Heart right ventricle (tissue), 16 donors: ENCODE results near the gene SLC8A1. TPM values are rescaled to one million over a fixed set of nuclear protein-coding genes. Genes with fewer than 3 reads are reported as not detected.

Experiments
- ATAC-seq, 8 donors: fragments of 200-7000 bp; cut with Tn5 transposase; one replicate each; pipeline ENCODE4 v1.9.1; 2020; ENCODE audit warnings: mild to moderate bottlenecking in 8 of 8, moderate library complexity in 8 of 8, moderate number of reproducible peaks in 1 of 8
- DNase-seq, 2 donors: peaks; one replicate each; pipeline ENCODE4 v3.0.0-alpha.2; 2020
- H3K27ac ChIP-seq, 10 donors: fragments of 200-600 bp; sonication (generic) in 2 of 10; one replicate each; pipeline versions ENCODE4 v1.5.0 to v1.8.0; 2020 to 2022; ENCODE audit warnings: mild to moderate bottlenecking in 3 of 10
- H3K27me3 ChIP-seq, 7 donors: fragments of 200-600 bp; one replicate each; pipeline ENCODE4 v1.8.0; 2021 to 2022; ENCODE audit warnings: mild to moderate bottlenecking in 2 of 7
- H3K36me3 ChIP-seq, 9 donors: fragments of 200-600 bp; sonication (generic) in 1 of 9; one replicate each; pipeline versions ENCODE4 v1.5.0 to v1.8.0; 2020 to 2022; ENCODE audit warnings: mild to moderate bottlenecking in 2 of 9
- H3K4me1 ChIP-seq, 9 donors: fragments of 200-600 bp; sonication (generic) in 1 of 9; one replicate each; pipeline versions ENCODE4 v1.5.0 to v1.8.0; 2020 to 2022; ENCODE audit warnings: mild to moderate bottlenecking in 4 of 9
- H3K4me3 ChIP-seq, 10 donors: fragments of 200-600 bp; sonication (generic) in 2 of 10; one replicate each; pipeline versions ENCODE4 v1.5.0 to v1.8.0; 2020 to 2022; ENCODE audit warnings: mild to moderate bottlenecking in 7 of 10, moderate library complexity in 2 of 10
- H3K9me3 ChIP-seq, 11 donors: fragments of 200-600 bp in 10 of 11; sonication (generic) in 2 of 11; one replicate each; pipeline versions ENCODE4 v1.5.0 to v1.8.0; 2013 to 2022; ENCODE audit warnings: mild to moderate bottlenecking in 2 of 11, control low read depth in 1 of 11, moderate library complexity in 1 of 11
- WGBS, 2 donors: extraction: QIAGEN DNeasy Blood & Tissue Kit; methylation state at CpG; one replicate each; pipeline ENCODE4 v1.1.7; 2013; ENCODE audit warnings: inconsistent platforms in 1 of 2; 5-methylcytosine and 5-hydroxymethylcytosine counted together
- intact Hi-C, 10 donors: fragments of 100-400 bp; cut with DNase I; formaldehyde crosslinking; loops; one replicate each; pipeline versions ENCODE4 v1.11.1 to v1.14.2; 2022
- long read RNA-seq, 3 donors: library from polyadenylated mRNA; unstranded; transcript quantifications; one replicate each; pipeline ENCODE4 v2.0.0, GENCODE V29; 2020 to 2021
- polyA plus RNA-seq, 2 donors: library from polyadenylated mRNA; stranded (reverse); fragments of 200-250 nt; gene quantifications; one replicate each; pipeline ENCODE4 v1.2.3, GENCODE V29; 2013
- total RNA-seq, 10 donors: library from RNA; stranded (reverse); fragmentation: NEBNext Ultra II Directional in 3 of 10; extraction: Animal tissue kit (Norgen Biotek cat#: 25700) in 3 of 10; gene quantifications; one replicate each; pipeline versions ENCODE4 v1.2.1 to v1.2.4, GENCODE V29; 2021 to 2023
- TF ChIP-seq, protein P1 (sequence below), 9 donors: fragments of 200-600 bp; sonication (generic) in 2 of 9; IDR thresholded peaks; one replicate each; pipeline versions ENCODE4 v1.5.0 to v1.8.0; 2021 to 2022; ENCODE audit warnings: antibody characterized with exemption in 9 of 9, mild to moderate bottlenecking in 5 of 9, moderate library complexity in 1 of 9
- donor health status: Arrhythmogenic right ventricular cardiomyopathy.
- donor health status: ischemic (EF 13 %, LVEDD 7.1; RV severe dilation, severe dysfunction).
- donor health status: healthy with polysubstance abuse.
- donor health status: DM: no; HTN: yes; CAD: no.
- donor health status: DM: no; HTN: no; CAD: no.
- donor health status: ischemic (EF 25% LVEDD 6.9; RV normal size, moderate dysfunction).
- donor health status: ischemic (EF 25% LVEDD 5.7; RV mildly dilated, moderate dysfunction).
- donor health status: healthy.
- donor health status: DM: yes; HTN: yes; CAD: no.
- donor health status: Ischemic cardiomyopathy.
- donor health status: ischemic (EF 35%, LVEDD 5.7; RV mildly dilated, moderate dysfunction).
- donor health status: nonischemic (EF 11% LVEDD 7.7; RV severe dilation, severe dysfunction).
- donor health status: DM: yes; HTN: yes; CAD: no.
- donor health status: PGD.
- donor health status: ischemic (EF 29% LVEDD 5.4; RV normal size, mild dysfunction).
- donor health status: nonischemic (EF 23%, LVEDD 6.1; RV moderate dilation, normal function).

SLC8A1 gene
- total RNA-seq (1,000 to 10,000 TPM in 7 of 10 donors, 100 to 1,000 TPM in 3; 791 to 1,497 (median 1,148) TPM), polyA plus RNA-seq (10 to 100 TPM; 11.1 to 46.1 TPM)
- long read RNA-seq, donor 1, partial matches to known transcripts, result 28 of 149 reads
- long read RNA-seq, donor 1, other reads (novel, unspliced or antisense), result 120 of 149 reads
- long read RNA-seq, donor 2, partial matches to known transcripts, result 50 of 271 reads
- long read RNA-seq, donor 2, other reads (novel, unspliced or antisense), result 220 of 271 reads
- long read RNA-seq, donor 3, partial matches to known transcripts, result 30 of 236 reads
- long read RNA-seq, donor 3, other reads (novel, unspliced or antisense), result 205 of 236 reads

DNA sequence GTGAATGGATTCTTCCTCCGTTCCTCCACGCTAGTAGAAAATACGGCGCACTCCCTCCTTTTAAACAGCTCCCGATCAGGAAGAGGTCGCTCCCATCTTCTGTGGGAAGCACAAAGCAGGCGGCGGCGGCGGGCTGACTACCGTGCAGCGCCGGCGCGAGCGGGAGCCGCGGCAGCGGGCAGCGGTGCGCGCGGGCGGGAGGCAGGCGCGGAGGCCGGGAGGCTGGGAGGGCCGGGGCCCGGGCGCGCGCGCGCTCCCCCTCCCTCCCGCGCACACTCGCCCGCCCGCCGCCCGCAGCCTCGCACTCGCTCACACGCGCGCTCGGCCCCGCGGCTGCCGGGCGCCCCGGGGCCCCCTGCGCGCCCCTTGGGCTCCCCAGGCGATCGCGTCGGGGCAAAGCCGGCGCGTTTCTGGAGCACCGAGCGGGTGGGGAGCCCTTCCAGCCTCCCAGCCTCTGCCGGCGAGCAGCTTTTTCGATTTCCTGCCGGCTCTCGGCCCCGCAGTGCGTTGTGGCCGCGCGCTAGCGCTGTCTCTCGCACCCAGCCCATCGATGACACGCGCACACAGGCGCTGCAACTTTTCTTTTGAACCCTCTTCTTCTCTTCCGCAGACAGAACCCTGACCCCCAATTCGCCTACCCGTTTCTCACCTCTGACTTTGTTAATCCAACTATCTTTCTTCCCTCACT lies at the start of gene SLC8A1:
Gene SLC8A1, minus strand, starts transcription at position 173 of the 688 bp plus-strand sequence.
- ATAC-seq (peak; percentile 28 to 71 (median 38)), DNase-seq (peak in 1 of 2 donors; percentile 53)
- no peaks in the 10 kb centered on the region for H3K27me3 ChIP-seq
- intact Hi-C loops, result loop anchor here in 6 of 10 donors (5.0 to 10.0 kb wide), 8 partner anchors 35 to 303 kb away; no protein-coding TSS in a partner anchor
- TF ChIP-seq, protein P1, sequence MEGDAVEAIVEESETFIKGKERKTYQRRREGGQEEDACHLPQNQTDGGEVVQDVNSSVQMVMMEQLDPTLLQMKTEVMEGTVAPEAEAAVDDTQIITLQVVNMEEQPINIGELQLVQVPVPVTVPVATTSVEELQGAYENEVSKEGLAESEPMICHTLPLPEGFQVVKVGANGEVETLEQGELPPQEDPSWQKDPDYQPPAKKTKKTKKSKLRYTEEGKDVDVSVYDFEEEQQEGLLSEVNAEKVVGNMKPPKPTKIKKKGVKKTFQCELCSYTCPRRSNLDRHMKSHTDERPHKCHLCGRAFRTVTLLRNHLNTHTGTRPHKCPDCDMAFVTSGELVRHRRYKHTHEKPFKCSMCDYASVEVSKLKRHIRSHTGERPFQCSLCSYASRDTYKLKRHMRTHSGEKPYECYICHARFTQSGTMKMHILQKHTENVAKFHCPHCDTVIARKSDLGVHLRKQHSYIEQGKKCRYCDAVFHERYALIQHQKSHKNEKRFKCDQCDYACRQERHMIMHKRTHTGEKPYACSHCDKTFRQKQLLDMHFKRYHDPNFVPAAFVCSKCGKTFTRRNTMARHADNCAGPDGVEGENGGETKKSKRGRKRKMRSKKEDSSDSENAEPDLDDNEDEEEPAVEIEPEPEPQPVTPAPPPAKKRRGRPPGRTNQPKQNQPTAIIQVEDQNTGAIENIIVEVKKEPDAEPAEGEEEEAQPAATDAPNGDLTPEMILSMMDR (IDR thresholded peaks at IDR 0.05), result no peak
- WGBS, 2 donors, result 1% methylated on average over 41 to 82 of the region's 82 CpGs
- H3K27ac ChIP-seq, result peak within 1 kb of the TSS in 9 of 10 donors; percentile 60 to 90 (median 77)
- no peaks in the 10 kb centered on the region for H3K9me3 ChIP-seq
- H3K4me1 ChIP-seq, result peaks cover 0 to 80% (median 55%) of the 10 kb centered on the region in 9 donors
- peak within 1 kb of the TSS; percentile 33 to 68 (median 64) for H3K4me3 ChIP-seq
- H3K36me3 ChIP-seq, result no peaks in the 10 kb centered on the region

DNA sequence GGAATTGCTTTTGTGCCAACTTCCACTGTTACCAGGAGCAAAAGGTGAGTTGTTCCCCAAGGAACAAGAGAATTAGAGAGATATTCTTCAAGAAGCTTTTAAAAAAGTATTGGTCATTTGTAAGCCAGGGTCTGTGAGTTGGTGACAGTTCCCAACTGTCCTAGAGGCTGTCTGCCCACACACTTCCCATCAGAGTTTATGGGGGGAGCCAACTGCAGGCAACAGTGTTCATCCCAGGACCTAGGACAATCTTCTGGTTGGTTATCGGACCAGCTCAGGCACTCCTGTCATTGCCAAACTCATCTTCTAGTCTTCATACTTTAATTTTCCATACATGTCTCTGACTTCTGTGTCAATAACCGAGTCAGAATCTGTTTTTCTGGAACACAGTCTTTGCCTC lies 47.5 kb upstream of the SLC8A1 start:
- intact Hi-C loops, result no loop called here
- 54 to 66% methylated on average over 2 of the region's 2 CpGs for WGBS, 2 donors

DNA sequence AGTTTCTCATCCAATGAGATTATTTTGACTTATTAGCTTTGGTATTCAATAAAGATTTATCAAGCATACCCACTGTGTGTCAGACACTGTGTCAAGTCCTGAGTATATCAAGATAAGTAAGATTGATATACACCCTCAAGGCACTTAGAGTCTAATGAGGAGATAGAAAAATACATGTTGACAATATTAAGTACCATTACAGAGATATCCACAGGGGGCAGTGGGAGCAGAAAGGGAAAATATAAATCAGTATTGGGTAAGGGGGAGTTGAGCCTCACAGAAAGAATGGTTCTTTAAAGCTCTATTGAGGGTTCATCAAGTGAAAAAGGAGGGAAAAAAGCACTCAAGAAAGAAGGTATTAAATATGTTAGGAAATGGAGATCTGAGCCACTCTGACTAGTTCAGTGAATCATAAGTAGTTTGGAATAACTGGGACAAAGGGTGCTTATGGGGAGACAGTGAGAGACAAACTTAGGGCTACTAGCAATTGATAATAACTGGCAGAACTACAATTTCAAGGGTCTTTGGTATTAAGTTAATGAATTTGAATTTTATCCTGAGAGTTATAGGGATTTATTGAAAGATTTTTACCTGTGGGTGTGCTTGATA lies 45.5 kb upstream of the SLC8A1 start:
- Histone ChIP-seq H3K4me1 (peaks cover 0 to 66% (median 22%) of the 10 kb centered on the region in 9 donors), H3K4me3 (no peak overlapping the region), H3K27ac (peak overlapping the region in 2 of 10 donors; percentile 7 to 21), H3K9me3 (no peaks in the 10 kb centered on the region), H3K27me3 (no peaks in the 10 kb centered on the region), H3K36me3 (no peaks in the 10 kb centered on the region)
- ATAC-seq (peak in 1 of 8 donors; percentile 27), DNase-seq (no peak)
- intact Hi-C loops, result no loop called here
- TF ChIP-seq, protein P1 (IDR thresholded peaks at IDR 0.05), result peak in 1 of 9 donors; percentile 12

More for the DNA sequence above, 47.5 kb upstream of the SLC8A1 start:
- H3K27me3 ChIP-seq, result no peaks in the 10 kb centered on the region
- no peak overlapping the region for H3K4me3 ChIP-seq
- H3K36me3 ChIP-seq, result no peaks in the 10 kb centered on the region
- peak overlapping the region in 3 of 10 donors; percentile 3 to 27 (median 13) for H3K27ac ChIP-seq
- H3K4me1 ChIP-seq, result peaks cover 0 to 59% (median 17%) of the 10 kb centered on the region in 9 donors
- TF ChIP-seq, protein P1 (IDR thresholded peaks at IDR 0.05), result no peak
- ATAC-seq (peak in 2 of 8 donors; percentile 34 to 63), DNase-seq (no peak)
- no peaks in the 10 kb centered on the region for H3K9me3 ChIP-seq

DNA sequence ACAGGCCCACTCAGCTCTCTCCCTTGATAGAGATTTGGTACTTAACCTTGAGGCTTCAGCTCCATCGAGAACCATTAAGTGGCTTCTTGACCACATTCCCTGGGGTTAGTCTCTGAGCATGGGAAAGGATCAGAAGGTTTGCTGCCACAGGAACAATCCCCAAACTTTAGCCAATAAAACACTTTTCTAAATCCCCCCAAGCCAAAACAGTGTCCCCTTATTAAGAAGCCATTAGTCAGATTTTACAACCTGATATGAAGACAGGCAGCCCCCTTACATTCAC lies 37.7 kb upstream of the SLC8A1 start:
- H3K4me1 ChIP-seq, result peaks cover 7 to 64% (median 38%) of the 10 kb centered on the region in 9 donors
- H3K27ac ChIP-seq, result peak overlapping the region in 9 of 10 donors; percentile 23 to 85 (median 75)

More for the DNA sequence above, 37.7 kb upstream of the SLC8A1 start:
- ATAC-seq (peak in 1 of 8 donors; percentile 26), DNase-seq (no peak)
- H3K27me3 ChIP-seq, result no peaks in the 10 kb centered on the region
- no peaks in the 10 kb centered on the region for H3K36me3 ChIP-seq
- intact Hi-C loops, result loop anchor here in 2 of 10 donors (5.0 to 10.0 kb wide), 2 partner anchors 37 to 65 kb away; partner anchors contain the start of gene SLC8A1 (in 1 of the 2)
- no peaks in the 10 kb centered on the region for H3K9me3 ChIP-seq
- TF ChIP-seq, protein P1 (IDR thresholded peaks at IDR 0.05), result no peak
- WGBS, 2 donors, result 25 to 33% methylated on average over 1 of the region's 1 CpG
- peak overlapping the region; percentile 8 to 62 (median 44) for H3K4me3 ChIP-seq
